GM12892 (cell line): ENCODE data around the gene PSMG3.

Source experiments
- POLR2A ChIP-seq: IDR thresholded peaks from 2 replicates; pipeline ENCODE4 v1.6.1; 2011; ENCODE audit warnings: low read depth, low read length, control low read depth
- POLR2AphosphoS5 ChIP-seq: IDR thresholded peaks from 2 replicates; pipeline ENCODE4 v1.6.1; 2011; ENCODE audit warnings: low read depth, low read length, control low read depth
- TAF1 ChIP-seq: IDR thresholded peaks from 2 replicates; pipeline ENCODE4 v1.6.1; 2011; ENCODE audit warnings: low read depth, mild to moderate bottlenecking, control low read depth, low read length, borderline replicate concordance

DNA sequence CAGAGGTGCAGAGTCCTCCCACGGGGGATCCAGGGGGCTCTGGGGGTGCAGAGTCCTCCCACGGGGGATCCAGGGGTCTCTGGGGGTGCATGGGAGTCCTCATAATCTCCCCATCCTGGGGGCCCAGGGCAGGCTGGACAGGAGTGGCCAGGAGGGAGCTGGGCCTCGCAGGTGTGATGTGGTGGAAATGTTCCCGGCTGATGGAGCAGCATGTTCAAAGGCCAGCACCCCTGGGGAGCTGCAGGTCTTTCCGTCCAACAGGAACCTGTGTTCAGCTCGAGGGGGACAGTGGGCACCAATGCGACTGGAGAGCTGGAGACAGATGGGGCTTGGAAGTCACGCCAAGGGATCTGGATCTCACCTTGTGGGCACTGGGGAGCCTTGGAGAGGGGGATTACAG, 38.5 kb upstream of the PSMG3 start:
- TF ChIP-seq TAF1 (no peak), POLR2A (no peak), POLR2AphosphoS5 (no peak)
